RWPE2 (cell line): ENCODE measurements around the gene NEURL1.
"Not testable (repeated sequence)": the region's sequence is repeated elsewhere in the genome, so short reads cannot be mapped to it uniquely, and the experiment has no call there.

Experiments
- ATAC-seq: fragments of 200-7000 bp; cut with Tn5 transposase; 3 replicates; pipeline ENCODE4 v1.9.1; 2021; ENCODE audit warnings: low read depth
- DNase-seq: peaks from one replicate; pipeline ENCODE4 v3.0.0-alpha.2; 2020; ENCODE audit warnings: low spot score
- H3K27ac ChIP-seq: fragments of 450-650 bp; 2 replicates; pipeline ENCODE4 v1.5.1; 2017; ENCODE audit warnings: mild to moderate bottlenecking; ENCODE audit not compliant: poor library complexity, severe bottlenecking
- H3K27me3 ChIP-seq: fragments of 250-450 bp; sonication (Bioruptor Pico); 2 replicates; pipeline ENCODE4 v1.5.1; 2021; ENCODE audit warnings: mild to moderate bottlenecking, moderate library complexity; ENCODE audit not compliant: insufficient read depth, poor library complexity, severe bottlenecking
- H3K36me3 ChIP-seq: fragments of 250-450 bp; sonication (Bioruptor Pico); 2 replicates; pipeline ENCODE4 v1.5.1; 2020; ENCODE audit warnings: low read depth, mild to moderate bottlenecking, moderate library complexity
- H3K4me1 ChIP-seq: fragments of 250-450 bp; sonication (Bioruptor Pico); 2 replicates; pipeline ENCODE4 v1.5.1; 2021; ENCODE audit warnings: mild to moderate bottlenecking, moderate library complexity; ENCODE audit not compliant: insufficient read depth, poor library complexity, severe bottlenecking
- H3K4me3 ChIP-seq: fragments of 250-450 bp; sonication (Bioruptor Pico); 2 replicates; pipeline ENCODE4 v1.5.1; 2021; ENCODE audit warnings: mild to moderate bottlenecking, moderate library complexity; ENCODE audit not compliant: severe bottlenecking
- H3K9me3 ChIP-seq: fragments of 250-450 bp; sonication (Bioruptor Pico); 2 replicates; pipeline ENCODE4 v1.5.1; 2021; ENCODE audit warnings: mild to moderate bottlenecking, moderate library complexity; ENCODE audit not compliant: severe bottlenecking
- CTCF ChIP-seq: fragments of 450-650 bp; IDR thresholded peaks from one replicate; pipeline ENCODE4 v1.5.1; 2017; ENCODE audit warnings: mild to moderate bottlenecking, moderate library complexity; ENCODE audit not compliant: poor library complexity, severe bottlenecking

NEURL1 gene

GRCh38 chr10:103481974-103482531, 11.5 kb upstream of the NEURL1 start:
- DNase-seq (no peak), ATAC-seq (peak; percentile 64; the same call in 1 of the 3 replicates)
- no peak overlapping the region for H3K27ac ChIP-seq
- no peak overlapping the region for H3K4me3 ChIP-seq
- peak; percentile 70 for TF ChIP-seq CTCF
- no peaks in the 10 kb centered on the region for H3K36me3 ChIP-seq
- no peaks in the 10 kb centered on the region for H3K9me3 ChIP-seq
- H3K4me1 ChIP-seq, result peaks cover 3% of the 10 kb centered on the region
- no peaks in the 10 kb centered on the region for H3K27me3 ChIP-seq

- not testable (repeated sequence) for H3K27me3 ChIP-seq, ATAC-seq, H3K4me3 ChIP-seq, H3K27ac ChIP-seq, H3K9me3 ChIP-seq, DNase-seq, H3K36me3 ChIP-seq, H3K4me1 ChIP-seq
Observed at GRCh38 chr10:103486635-103487409, 6.7 kb upstream of the NEURL1 start.

- ATAC-seq, result no peak
- peaks cover 10% of the 10 kb centered on the region for H3K4me1 ChIP-seq
- no peak for TF ChIP-seq CTCF
- no peaks in the 10 kb centered on the region for H3K9me3 ChIP-seq
- DNase-seq, result no peak
- H3K27ac ChIP-seq, result no peak overlapping the region
- no peaks in the 10 kb centered on the region for H3K36me3 ChIP-seq
- H3K4me3 ChIP-seq, result no peak overlapping the region
- no peaks in the 10 kb centered on the region for H3K27me3 ChIP-seq
Observed at GRCh38 chr10:103487410-103487708, 6.1 kb upstream of the NEURL1 start.

GRCh38 chr10:103490986-103491314, 2.6 kb upstream of the NEURL1 start:
- no peak for ATAC-seq
- Histone ChIP-seq H3K9me3 (no peaks in the 10 kb centered on the region), H3K36me3 (no peaks in the 10 kb centered on the region), H3K4me3 (no peak overlapping the region), H3K4me1 (peaks cover 14% of the 10 kb centered on the region), H3K27ac (peak overlapping the region; percentile 8), H3K27me3 (peaks cover 9% of the 10 kb centered on the region)
- no peak for DNase-seq
- TF ChIP-seq CTCF, result no peak

- peaks cover 14% of the 10 kb centered on the region for H3K4me1 ChIP-seq
- no peak overlapping the region for H3K4me3 ChIP-seq
- DNase-seq (no peak), ATAC-seq (peak; percentile 82)
- H3K27me3 ChIP-seq, result peaks cover 9% of the 10 kb centered on the region
- no peaks in the 10 kb centered on the region for H3K36me3 ChIP-seq
- peak overlapping the region; percentile 8 for H3K27ac ChIP-seq
- no peak for TF ChIP-seq CTCF
- no peaks in the 10 kb centered on the region for H3K9me3 ChIP-seq
Observed at GRCh38 chr10:103491729-103492364, 1.7 kb upstream of the NEURL1 start.
